CD4-positive, alpha-beta T cell treated with Interleukin-1 beta for 1 hour (primary cell): ENCODE data around the gene TMEM184B.

Source experiments
- DNase-seq, 2 donors: peaks; one replicate each; pipeline ENCODE4 v3.0.0-alpha.2; 2020 to 2022

Gene TMEM184B

DNA sequence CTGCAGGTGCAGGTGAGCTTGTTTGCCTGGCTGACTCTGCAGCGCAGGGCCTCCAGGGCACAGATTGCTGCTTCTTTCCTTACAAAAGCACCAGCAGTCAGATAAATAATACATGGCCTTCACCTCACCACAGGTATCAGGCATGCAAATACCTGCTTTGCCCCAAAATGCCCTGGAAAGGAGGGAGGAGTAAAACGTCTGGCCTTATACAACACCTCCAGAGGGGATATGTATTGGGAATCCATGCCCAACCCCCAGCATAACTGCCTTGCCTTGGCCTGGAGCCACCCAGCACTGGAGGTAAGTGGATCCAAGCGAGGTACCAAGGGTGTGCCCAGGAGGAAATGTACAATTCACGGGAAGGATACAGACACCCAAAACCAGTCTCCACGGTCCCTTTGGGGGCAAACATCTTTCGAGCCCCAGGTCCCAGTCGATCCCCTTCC is 860 bp downstream of the TMEM184B start:
- DNase-seq = no peak

- no peak for DNase-seq
These were observed 1.7 kb downstream of the TMEM184B start for GRCh38 chr22:38271101-38271500.

DNA sequence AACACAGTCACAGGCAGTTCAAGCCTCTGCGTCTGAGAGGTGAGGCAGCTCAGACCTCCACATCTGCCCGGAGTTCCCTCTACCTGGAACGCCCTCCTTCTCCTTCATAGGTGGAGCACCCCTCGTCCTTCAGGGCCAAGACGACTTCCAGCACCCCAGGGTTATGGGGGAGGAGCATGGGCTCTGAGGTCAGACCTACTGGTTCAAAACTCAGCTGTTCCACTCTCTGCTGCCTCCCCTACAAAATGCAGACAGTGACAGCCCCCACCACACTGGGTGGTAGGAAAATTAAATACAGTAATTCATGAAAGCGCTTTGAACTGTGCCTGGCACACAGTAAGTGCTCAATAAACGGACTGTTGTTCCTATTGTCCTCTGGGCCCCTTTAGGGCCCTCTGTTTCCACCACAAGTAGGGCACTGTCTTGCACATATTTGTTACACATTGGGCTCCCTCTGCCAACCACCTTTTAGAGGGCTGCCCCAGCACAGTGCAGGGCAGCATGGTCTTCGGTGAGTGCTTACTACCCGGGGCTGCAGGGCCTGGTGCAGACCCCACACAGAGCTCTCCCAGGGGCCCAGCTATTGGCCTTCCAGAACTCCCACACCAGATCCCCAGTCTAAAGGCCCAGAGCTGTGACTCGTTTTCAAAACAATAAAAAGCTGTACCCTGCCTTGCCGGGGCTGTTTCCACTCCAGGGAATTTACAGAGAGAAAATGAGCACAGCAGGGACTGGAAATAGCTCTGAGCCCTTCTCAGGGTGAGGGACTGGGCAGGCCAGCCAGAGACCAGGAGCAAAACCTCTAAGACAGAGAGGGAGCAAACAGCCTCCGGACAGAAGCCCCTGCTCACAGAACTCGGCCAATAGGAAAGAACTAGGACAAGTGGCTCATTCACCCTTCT is 2.5 kb downstream of the TMEM184B start:
- no peak for DNase-seq

GRCh38 chr22:38269466-38269865 is 3.3 kb downstream of the TMEM184B start:
- no peak for DNase-seq

DNA sequence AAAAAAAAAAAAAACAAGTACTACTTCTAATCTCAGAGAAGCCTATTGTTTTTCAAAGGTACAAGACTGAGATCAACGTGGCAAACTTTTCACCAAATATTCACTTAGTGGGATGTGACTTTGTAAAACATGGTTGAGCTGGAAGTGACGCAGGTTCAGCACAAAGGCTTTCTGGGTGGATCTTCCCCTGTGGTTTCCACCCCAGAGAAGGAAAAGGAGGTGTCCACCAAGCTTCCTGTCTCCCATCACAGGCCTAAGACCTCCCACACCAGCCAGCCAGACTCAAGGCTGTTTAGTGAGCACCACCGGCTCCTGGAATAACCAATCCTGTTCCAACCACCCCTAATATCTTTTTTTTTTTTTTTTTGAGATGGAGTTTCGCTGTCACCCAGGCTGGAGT is 5.7 kb downstream of the TMEM184B start:
- peak; percentile 73 to 80 for DNase-seq

DNA sequence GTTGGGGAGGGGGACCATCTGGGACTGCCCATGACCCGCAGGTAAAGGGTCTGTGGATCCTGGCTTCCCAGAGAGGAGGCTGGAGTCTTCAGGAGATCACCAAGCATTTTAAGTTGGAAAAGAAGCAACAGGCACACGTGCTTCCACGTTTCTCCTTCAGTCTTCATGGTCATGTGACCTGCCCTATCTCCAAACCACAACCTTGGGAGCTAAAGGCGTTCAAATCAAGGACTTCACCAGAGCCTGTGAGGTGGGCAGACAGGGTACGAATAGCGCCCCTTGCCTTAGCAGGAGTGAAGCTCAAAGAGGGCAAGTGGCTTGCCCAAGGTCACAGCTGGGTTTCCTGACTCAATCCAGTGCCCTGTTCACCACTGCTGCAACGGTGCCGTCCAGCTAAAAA is 6.7 kb downstream of the TMEM184B start:
- DNase-seq = no peak

GRCh38 chr22:38264322-38264843 is 8.4 kb downstream of the TMEM184B start:
- no peak for DNase-seq

DNA sequence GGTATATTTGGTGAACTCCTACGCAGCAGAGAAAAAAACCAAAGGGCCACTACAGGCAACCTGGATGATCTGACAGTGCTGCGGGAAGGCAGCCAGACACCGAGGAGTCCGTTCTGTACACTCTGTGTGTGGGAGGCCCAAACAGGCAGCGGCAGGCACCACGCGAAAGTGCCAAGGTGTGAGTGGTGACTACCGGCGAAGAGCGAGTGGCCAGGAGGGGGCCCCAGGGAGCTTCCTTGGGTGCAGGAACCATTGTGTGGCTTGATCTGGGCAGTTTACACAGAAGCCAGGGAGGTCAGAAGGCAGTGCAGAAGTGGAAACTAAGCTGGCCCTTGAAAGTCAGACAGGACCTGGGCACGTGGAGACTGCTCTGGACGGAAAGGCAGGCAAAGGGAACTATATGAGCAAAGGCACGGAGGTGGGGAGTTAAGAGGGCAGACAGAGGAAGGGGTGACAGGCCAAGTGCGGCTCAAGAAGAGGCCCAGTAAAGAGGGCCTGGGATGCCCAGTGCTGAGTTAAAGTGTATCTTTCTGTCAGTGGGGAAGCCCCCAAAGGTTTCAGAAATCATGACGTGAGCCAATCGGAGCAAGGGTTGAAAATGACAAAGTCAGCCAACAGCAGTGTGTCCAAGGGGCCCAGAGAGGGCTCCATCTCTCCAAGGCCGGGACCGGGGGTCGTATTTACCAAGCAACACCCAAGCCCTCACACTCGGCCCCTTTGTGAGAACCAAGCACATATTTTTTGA is 10.6 kb downstream of the TMEM184B start:
- DNase-seq = peak; percentile 39 to 49

- no peak for DNase-seq
These were observed 11.8 kb downstream of the TMEM184B start for GRCh38 chr22:38260761-38261681.

- no peak for DNase-seq
These were observed 13.4 kb downstream of the TMEM184B start for GRCh38 chr22:38259370-38259769.

DNA sequence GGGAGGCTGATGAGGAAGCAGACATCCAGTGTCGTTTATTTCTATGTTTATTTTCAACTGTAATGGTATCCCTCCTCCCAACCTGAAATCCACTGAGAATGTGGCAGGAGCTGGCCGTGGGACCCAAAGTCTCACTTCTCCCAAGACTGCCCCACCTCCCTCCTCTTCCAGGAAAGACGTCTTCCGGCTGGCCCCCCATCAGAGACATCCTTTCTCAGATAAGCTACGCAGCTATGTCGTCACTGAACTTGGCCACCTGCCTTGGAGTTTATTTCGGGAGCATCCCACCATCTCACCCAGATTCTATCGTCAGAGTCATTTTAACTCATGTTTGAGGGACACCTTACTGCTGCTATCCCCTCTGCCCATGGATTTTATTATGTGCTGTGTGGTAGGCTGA is 13.9 kb downstream of the TMEM184B start:
- DNase-seq = no peak

GRCh38 chr22:38257650-38258250 is 15.1 kb downstream of the TMEM184B start:
- DNase-seq = no peak

DNA sequence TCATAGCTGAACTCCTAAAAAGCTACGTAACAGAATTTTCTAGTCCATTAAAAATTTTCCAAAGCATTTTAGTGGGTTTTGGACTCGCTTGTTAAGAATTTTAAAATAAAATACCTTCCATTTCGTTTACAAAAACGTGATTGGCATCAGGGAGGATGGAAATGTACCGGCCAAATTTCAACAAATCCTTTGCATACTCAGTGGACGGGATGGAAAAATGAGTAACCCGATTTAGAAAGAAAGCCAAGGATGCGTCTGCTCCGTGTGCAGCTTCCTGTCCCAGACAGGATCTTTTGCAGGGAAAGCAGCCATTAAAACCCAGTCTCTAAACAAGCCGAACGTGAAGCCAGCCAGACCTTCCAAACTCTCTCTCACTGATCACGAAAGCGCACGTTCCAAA is 15.6 kb downstream of the TMEM184B start:
- no peak for DNase-seq

DNA sequence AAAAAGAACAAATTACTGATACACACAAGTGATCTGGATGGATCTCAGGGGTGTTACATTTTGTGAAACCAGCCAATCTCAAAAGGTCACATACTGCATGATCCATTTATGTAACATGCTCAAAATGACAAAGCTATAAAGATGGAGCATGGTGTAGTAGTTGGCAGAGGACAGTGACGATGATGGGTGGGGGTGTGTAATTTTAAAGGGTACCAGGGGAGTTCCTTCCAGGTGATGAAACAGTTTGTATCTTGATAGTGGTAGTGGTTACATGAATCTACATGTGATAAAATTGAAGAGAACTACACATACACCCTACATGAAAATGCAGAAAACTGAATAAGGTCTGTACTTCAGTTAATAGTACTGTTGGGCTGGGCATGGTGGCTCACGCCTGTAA is 17.1 kb downstream of the TMEM184B start:
- DNase-seq = no peak

DNA sequence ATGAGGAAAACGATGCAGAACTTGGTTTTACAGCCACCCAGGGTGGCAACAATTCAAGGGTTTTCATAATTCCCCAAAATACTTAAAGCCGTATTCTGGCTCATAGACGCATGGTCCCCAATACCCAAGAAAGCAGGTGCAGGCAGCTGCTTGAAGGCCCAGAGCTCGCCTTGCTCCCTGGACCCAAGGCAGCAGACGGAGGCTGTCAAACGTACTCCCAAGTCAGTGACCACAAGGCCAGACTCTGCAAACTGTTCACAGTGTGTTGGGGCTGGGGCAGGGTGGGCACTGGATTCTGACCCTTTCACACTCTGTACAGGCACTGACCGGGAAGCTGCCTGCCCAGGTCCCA is 21.5 kb downstream of the TMEM184B start:
- DNase-seq = no peak

DNA sequence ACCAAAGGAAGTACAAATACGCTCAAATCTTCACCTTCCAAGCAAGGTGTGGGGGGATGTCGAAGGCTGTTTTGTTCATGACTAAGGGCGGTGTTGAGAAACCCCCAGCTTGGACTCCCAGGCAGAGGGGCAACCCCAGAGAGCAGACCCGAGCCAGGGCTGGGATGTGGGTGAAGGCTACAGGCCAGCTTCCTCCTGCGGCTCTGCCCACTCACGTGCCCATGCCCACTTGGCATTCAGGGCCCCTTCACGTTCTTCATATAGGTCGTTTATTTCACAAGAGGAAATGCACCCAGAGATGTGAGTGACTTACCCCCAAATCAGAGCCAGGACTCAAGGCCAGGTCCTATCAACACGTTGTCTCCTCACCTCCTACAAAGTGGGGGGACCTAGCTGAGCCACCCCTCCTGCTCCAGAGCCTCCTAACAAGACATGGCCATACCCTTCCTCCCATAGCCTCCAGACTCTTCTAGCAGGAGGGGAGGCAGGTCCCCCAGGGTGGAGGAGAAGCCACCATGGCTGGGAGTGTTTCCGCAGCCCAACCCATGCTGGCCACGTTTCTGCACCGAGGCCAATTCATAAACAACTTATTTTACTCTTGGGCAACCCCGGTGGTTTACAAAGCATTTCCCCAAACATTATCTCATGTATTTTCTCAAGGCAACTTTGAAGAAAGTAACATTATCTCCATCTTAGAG is 22.0 kb downstream of the TMEM184B start:
- no peak for DNase-seq

GRCh38 chr22:38249803-38250642 is 22.8 kb downstream of the TMEM184B start:
- no peak for DNase-seq

- DNase-seq = no peak
These were observed 23.5 kb downstream of the TMEM184B start for GRCh38 chr22:38249301-38249700.

- DNase-seq = no peak
These were observed 24.5 kb downstream of the TMEM184B start for GRCh38 chr22:38248280-38248679.

DNA sequence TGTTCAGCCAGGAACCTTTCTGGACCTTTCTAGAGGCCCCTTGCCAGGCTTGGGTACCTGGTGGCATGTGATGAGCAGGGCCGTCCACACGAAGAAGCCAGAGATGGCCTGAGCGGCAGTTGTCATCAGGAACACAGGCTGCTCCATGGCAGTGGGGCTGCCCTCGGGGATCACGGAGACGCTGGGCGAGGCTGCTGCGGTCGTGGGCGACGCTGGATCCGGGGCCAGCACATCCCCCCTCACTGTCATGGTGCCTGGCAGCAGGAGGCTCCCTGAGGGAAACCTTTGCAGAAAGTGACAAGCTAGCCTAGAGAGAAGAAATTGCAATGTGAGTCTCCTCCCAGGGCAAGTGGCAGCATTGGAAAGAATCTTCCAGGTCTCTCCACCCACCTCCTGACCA is 25.1 kb downstream of the TMEM184B start:
- no peak for DNase-seq

- no peak for DNase-seq
These were observed 26.1 kb downstream of the TMEM184B start for GRCh38 chr22:38246692-38247091.
